NCI-H146 treated with DMSO at 0.1 percent for 48 hours (cell line): Measurements from ENCODE around the gene STT3B.

ENCODE experiments used
- DNase-seq: peaks from one replicate; lab custom pipeline; 2025; ENCODE audit not compliant: unreplicated experiment; lab: John Stamatoyannopoulos, UW

Gene STT3B

GRCh38 chr3:31516757-31517156 is 16.0 kb upstream of the STT3B start:
- no peak for DNase-seq

DNA sequence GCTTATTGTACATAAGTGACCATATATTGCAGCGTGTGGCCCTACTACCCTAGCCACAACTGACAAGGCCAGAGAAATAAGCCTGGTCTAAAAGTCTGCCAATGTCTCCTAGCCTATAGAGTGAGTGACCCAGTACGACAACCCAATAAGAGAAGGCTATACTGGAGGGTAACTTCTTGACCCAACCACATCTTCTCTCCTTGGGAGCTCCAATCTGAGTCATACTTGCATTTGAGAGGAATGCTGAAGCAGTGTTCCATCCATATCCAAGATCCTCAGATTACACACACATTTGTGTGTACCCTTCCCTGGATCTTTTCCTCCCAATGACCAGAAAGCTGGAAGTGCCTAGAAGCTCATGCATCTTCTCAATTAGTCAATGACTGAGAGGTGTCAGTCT is 11.3 kb upstream of the STT3B start:
- no peak for DNase-seq

DNA sequence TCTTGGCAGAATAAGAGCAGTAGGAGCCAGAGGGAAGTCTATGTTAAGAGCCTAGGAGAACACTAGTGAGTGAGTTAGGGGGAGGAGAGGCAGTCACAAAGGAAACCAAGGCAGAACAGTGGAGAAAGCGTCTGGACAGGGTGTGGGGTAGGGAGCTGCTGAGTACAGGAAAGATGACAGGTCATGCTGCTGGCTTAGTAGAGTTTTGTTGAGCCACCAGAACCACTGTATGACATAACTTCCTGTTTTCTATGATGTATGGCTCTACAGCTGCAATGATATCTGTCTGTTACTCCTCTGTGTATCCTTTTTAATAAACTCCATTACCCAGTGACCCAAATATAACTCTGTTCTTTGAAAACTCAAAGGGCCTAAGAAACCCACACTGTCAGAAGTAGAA is 10.6 kb upstream of the STT3B start:
- DNase-seq: no peak

- DNase-seq: no peak
Observed at GRCh38 chr3:31523543-31523942, 9.2 kb upstream of the STT3B start.

GRCh38 chr3:31525532-31525931 is 7.2 kb upstream of the STT3B start:
- no peak for DNase-seq

DNA sequence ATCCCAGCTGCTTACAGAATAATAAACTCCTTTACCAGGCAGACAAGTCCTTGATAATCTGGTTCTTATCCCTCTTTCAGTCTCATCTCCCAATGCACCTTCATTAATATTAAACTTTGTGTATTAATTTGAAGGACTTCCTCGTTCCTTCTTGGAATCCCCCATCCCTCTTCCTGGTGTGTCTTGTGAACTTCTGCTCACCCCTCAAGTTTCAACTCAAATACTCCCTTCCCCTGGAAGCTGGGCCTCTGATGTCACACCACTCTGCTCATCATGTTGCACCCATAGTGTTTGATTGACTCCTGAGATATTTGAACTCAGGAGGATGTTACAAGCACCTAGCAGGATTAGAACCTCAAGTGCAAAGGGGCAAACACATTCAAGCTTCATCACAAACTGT is 3.3 kb upstream of the STT3B start:
- DNase-seq: no peak

GRCh38 chr3:31530039-31530959 is 2.4 kb upstream of the STT3B start:
- DNase-seq: no peak

DNA sequence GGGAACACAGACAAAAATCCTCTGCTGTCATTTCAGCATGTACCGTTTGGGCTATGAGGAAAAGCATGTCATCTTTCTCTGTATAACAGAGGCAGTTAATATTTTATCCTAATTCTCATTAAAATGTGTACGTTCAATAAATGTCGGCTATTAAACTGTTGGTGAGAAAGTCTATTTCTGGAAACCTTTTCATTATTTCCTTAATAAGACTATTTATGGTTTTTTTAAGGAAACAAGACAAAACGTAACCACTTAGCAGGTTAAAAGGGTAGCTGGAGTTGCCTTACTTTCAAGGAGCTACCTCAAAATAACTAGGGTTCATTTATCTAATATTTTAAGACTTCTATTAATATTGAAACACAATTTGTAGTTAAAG is 1.8 kb upstream of the STT3B start:
- no peak for DNase-seq

DNA sequence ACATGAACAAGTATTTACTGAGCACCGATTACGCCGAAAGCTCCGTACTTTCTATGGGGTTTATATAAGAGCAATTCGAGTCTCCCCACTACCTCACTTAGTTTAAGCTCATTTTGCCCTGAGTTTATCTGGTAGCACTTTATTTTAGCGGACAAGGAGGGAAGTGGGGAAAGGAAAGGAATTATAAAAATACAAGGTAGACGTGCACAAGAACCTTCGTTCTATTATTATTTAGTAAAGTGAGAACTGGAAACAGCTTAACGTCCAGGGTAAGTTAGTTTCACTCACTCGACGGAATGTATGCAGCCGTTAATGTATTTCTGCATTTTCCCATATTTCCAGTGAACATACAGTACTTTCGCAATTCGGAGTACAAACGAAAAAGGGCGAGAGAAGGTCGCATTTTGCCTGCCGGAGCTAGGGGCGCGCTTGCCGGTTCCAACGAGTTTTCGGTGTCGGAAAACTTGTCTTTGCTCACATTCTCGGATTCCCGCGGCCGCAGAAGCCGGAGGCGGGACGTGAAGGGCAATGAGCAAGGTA is 1.2 kb upstream of the STT3B start:
- DNase-seq: no peak

DNA sequence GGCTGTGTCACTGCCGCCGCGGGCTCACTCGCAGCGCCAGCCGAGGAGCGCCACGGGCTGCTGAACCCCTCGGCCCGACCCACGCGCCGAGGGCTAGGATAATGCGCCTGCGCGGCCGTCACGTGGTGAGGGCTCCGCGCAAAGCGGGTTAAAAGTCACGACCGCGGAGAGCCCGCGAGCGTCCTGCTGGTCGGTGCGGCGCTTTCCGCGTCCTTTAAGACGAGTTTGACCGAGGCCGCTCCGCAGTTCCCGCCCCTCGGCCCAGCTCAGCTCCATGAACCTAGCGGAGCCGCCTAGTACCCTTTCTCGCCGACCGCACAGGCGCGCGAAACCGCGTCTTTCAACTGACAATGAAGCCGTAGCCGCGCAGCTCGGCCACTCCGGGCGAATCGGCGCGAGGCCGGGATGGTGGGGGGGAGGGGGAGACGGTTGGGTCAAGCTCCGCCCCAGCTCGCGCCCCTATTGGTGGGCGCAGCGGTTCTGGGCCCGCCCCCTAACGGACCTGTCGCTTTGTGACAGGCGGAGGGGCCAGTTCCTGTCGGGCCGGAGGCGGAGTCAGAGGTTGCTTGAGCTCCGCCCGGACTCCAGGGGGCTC is 636 bp upstream of the STT3B start:
- DNase-seq: peak; percentile 80

DNA sequence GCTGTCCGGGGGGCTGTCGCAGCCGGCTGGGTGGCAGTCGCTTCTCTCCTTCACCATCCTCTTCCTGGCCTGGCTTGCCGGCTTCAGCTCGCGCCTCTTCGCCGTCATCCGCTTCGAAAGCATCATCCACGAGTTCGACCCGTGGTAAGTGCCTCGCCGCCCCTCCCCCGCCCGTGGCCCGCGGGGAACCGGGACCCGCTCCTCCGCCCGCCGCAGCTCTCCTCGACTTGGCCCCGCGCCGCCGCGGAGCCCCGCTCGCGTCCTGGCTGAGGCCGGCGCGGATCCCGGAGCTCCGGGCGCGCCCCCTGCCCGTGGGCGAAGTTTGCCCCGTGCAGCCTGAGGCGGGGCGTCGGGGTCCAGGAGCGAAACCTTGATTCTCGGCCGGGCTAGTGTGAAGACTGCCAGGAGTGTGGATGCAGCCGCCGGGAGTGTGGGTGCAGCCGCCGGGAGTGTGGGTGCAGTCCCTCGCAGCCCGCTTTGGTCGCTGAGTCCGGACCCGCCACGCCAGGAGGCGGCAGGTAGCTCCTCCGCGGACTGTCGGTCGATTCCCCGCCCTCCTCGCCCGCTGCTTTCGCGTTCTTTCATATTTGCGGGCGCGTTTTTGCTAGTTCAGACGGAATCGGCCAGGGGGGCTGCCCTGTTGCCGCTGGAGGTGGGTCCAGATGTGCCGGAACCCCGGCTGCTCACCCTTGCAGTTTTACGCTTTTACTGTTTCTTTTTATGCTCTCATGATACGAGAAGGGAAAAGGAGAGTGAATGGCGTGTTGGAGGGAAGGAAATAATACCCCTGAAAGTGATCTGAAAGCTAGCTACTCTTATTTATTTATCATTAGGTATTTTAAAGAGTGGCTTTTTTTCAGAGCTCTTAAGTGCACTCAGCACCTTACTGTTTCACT is 692 bp downstream of the STT3B start:
- peak; percentile 13 for DNase-seq

GRCh38 chr3:31534065-31534425 is 1.3 kb downstream of the STT3B start:
- no peak for DNase-seq

- no peak for DNase-seq
Observed at GRCh38 chr3:31536497-31536896, 3.8 kb downstream of the STT3B start.

GRCh38 chr3:31538801-31539200 is 6.1 kb downstream of the STT3B start:
- no peak for DNase-seq

DNA sequence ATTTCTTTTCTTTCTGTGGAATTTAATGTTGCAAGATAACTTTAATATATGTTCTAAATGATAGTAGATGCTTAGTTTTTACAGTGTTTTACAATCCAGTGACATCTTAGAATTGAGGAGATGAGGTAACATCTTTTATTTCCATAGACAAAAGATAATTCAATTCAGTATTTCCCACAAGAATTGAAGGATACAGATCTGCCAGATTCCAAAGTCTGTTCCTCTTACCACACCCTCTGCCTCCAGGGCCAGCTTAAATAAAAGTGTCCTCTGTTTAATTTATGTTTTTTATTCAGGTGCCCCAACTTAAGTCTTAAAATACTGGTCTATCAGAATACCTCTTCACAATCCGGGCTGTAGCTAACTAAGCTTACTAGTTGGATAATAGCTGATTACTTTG is 6.5 kb downstream of the STT3B start:
- no peak for DNase-seq

GRCh38 chr3:31541089-31541488 is 8.4 kb downstream of the STT3B start:
- DNase-seq: no peak

DNA sequence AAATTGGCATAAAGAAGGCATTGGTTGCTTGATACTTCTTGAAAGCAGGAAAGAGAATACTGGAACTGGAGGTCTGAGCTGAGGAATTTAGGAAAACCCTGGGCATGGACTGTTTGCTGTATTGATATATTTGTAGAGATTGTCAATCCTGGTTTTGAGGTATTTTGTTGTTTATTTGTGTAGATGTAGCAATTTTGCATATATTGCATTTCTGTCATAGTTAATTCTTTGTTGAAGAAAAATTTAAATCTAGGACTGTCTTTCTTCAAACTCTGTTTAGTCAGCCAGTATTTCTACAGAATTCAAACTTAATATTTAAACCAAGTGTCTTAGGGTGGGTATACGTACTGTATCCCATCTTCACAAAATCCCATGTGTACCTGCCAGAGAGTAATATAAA is 9.5 kb downstream of the STT3B start:
- no peak for DNase-seq

DNA sequence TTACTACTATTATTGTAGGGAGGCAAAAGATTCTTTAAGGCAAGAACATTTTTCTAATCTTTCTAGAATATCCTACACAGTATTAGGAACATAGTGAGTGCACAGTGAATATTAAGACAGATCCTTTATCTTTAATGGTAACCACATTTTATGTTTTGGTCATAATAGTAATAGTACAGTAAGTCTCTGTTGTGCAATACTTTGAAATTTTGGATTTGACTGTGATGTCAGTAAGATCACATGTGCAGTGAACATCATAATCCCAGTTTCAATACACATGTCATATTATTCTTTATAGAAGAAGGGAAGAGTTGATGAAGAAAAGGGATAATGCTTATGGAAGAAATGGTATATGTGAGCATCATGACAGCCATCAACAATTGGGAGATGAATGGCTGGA is 10.7 kb downstream of the STT3B start:
- no peak for DNase-seq

DNA sequence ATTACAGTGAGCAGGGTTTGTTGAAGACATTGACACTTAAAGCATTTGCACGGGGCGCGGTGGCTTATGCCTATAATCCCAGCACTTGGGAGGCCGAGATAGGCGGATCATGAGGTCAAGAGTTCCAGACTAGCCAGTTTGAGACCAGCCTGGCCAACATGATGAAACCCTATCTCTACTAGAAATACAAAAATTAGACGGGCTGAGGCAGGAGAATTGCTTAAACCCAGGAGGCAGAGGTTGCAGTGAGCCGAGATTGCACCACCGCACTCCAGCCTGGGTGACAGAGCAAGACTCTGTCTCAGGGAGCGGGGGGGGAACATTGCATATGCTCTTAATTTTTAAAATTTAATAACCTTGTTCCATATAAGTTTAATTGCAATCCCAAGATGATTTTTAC is 11.9 kb downstream of the STT3B start:
- no peak for DNase-seq

- no peak for DNase-seq
Observed at GRCh38 chr3:31546162-31546561, 13.4 kb downstream of the STT3B start.

DNA sequence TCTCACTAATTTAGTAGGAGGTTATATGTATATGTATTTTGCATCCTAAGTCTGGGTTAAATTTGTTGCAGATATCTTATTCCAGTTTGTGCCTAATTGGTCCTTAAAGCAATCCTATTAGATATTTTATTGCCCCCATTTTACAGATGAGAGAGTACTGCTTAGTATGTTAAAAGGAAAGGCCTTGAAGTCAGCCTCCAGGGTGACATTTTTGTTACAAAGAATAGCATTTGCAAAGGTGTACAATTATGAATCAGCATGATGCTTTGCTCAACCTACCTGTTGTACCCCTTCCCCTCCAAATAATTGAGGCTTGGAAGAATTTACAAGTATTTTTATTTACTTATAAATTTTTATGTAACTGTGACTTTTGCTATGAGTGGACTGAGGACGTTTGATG is 14.0 kb downstream of the STT3B start:
- DNase-seq: no peak
